SK-N-SH (cell line): ENCODE results near the gene ZNF19. TPM values are rescaled to one million over a fixed set of nuclear protein-coding genes. Genes with fewer than 3 reads are reported as not detected.

Experiments
- CTCF ChIA-PET: fragments of 300-600, 350-600 bp; formaldehyde crosslinking; extraction: SDS; loops from one replicate; lab custom pipeline; 2021; lab: Yijun Ruan, JAX
- POLR2A ChIA-PET: fragments of 350-600 bp; sonication (Branson Sonifier 250); formaldehyde crosslinking; extraction: SDS; loops from one replicate; lab custom pipeline; 2020; ENCODE audit warnings: antibody characterized with exemption, inconsistent platforms; lab: Yijun Ruan, JAX
- DNase-seq: peaks from one replicate; pipeline ENCODE4 v3.0.0; 2012
- H2AFZ ChIP-seq: fragments of 200-600 bp; sonication (generic); 2 replicates; pipeline ENCODE4 v1.8.1; 2016; ENCODE audit warnings: antibody characterized with exemption, mild to moderate bottlenecking, low read depth
- H3F3A ChIP-seq: fragments of 200-600 bp; sonication (generic); replicated peaks from 2 replicates; pipeline ENCODE3; 2016; ENCODE audit warnings: antibody characterized with exemption, mild to moderate bottlenecking; ENCODE audit not compliant: insufficient read depth
- H3K27ac ChIP-seq, 2 experiments: fragments of 200-500 bp in 1 of 2; fragments of 200-600 bp in 1 of 2; sonication (Bioruptor generic) in 1 of 2; sonication (generic), shearing (Covaris generic) in 1 of 2; 2 replicates each; pipeline versions ENCODE4 v1.5.1 to v1.6.1; 2014 to 2016; ENCODE audit warnings: low read depth in 2 of 2, inconsistent platforms in 1 of 2, low read length in 1 of 2, mild to moderate bottlenecking in 1 of 2, mixed read lengths in 1 of 2
- H3K27me3 ChIP-seq: fragments of 200-600 bp; sonication (generic), shearing (Covaris generic); 2 replicates; pipeline ENCODE4 v1.6.1; 2016; ENCODE audit warnings: mixed run types; ENCODE audit not compliant: insufficient read depth
- H3K36me3 ChIP-seq, 2 experiments: fragments of 200-500 bp in 1 of 2; fragments of 200-600 bp in 1 of 2; sonication (Bioruptor generic) in 1 of 2; sonication (generic) in 1 of 2; replicated peaks in 1 of 2; 2 replicates each; pipeline versions ENCODE3 to v1.5.1; 2014 to 2016; ENCODE audit warnings: low read length in 1 of 2, mild to moderate bottlenecking in 1 of 2; ENCODE audit not compliant: insufficient read depth in 2 of 2, control insufficient read depth in 1 of 2
- H3K4me1 ChIP-seq, 2 experiments: fragments of 200-500 bp in 1 of 2; fragments of 200-600 bp in 1 of 2; sonication (Bioruptor generic) in 1 of 2; sonication (generic), shearing (Covaris generic) in 1 of 2; 2 replicates each; pipeline versions ENCODE4 v1.5.1 to v1.6.1; 2014 to 2016; ENCODE audit warnings: low read depth in 1 of 2, low read length in 1 of 2, mixed run types in 1 of 2; ENCODE audit not compliant: insufficient read depth in 2 of 2, control insufficient read depth in 1 of 2
- H3K4me2 ChIP-seq: fragments of 200-600 bp; sonication (generic), shearing (Covaris generic); 2 replicates; pipeline ENCODE4 v1.6.1; 2017; ENCODE audit warnings: mixed run types
- H3K4me3 ChIP-seq, 2 experiments: fragments of 200-500 bp in 1 of 2; fragments of 200-600 bp in 1 of 2; sonication (Bioruptor generic) in 1 of 2; sonication (generic), shearing (Covaris generic) in 1 of 2; 2 replicates each; pipeline versions ENCODE4 v1.5.1 to v1.8.1; 2014 to 2016; ENCODE audit warnings: low read depth in 2 of 2, inconsistent platforms in 1 of 2, low read length in 1 of 2, mild to moderate bottlenecking in 1 of 2, mixed read lengths in 1 of 2, moderate library complexity in 1 of 2
- H3K79me2 ChIP-seq: fragments of 200-600 bp; sonication (generic); 2 replicates; pipeline ENCODE4 v1.8.1; 2017; ENCODE audit warnings: mild to moderate bottlenecking; ENCODE audit not compliant: insufficient read depth
- H3K9ac ChIP-seq: fragments of 200-600 bp; sonication (generic); 2 replicates; pipeline ENCODE4 v1.6.1; 2017; ENCODE audit warnings: mixed run types
- H3K9me2 ChIP-seq: fragments of 200-600 bp; sonication (generic); 2 replicates; pipeline ENCODE4 v1.6.1; 2017; ENCODE audit warnings: mixed run types
- H3K9me3 ChIP-seq: fragments of 200-600 bp; sonication (generic); 2 replicates; pipeline ENCODE4 v1.6.1; 2017; ENCODE audit warnings: mixed run types, mild to moderate bottlenecking, moderate library complexity
- H4K20me1 ChIP-seq: fragments of 200-600 bp; sonication (generic); 2 replicates; pipeline ENCODE4 v1.6.1; 2017; ENCODE audit warnings: mild to moderate bottlenecking, mixed run types; ENCODE audit not compliant: insufficient read depth
- CHD2 ChIP-seq: fragments of 150-350 bp; IDR thresholded peaks from 2 replicates; pipeline ENCODE4 v1.6.1; 2018; ENCODE audit warnings: low read length; ENCODE audit not compliant: partially characterized antibody
- CTCF ChIP-seq: fragments of 200-600 bp; sonication (generic); IDR thresholded peaks from 2 replicates; pipeline ENCODE4 v1.6.1; 2017; ENCODE audit warnings: antibody characterized with exemption, mild to moderate bottlenecking, moderate library complexity
- ELF1 ChIP-seq: IDR thresholded peaks from 2 replicates; pipeline ENCODE4 v1.4.0; 2012
- FOXJ3 ChIP-seq: sonication (generic); formaldehyde crosslinking; IDR thresholded peaks from 2 replicates; pipeline ENCODE4 v1.5.1; 2020; ENCODE audit warnings: mild to moderate bottlenecking, missing genetic modification reagents
- FOXM1 ChIP-seq: IDR thresholded peaks from 2 replicates; pipeline ENCODE4 v1.4.0; 2012; ENCODE audit warnings: low read depth, mild to moderate bottlenecking
- GABPA ChIP-seq: IDR thresholded peaks from 2 replicates; pipeline ENCODE4 v1.4.0; 2012; ENCODE audit warnings: low read depth, mild to moderate bottlenecking
- GATA2 ChIP-seq: sonication (generic); formaldehyde crosslinking; IDR thresholded peaks from 2 replicates; pipeline ENCODE4 v1.5.0; 2020; ENCODE audit warnings: mild to moderate bottlenecking, missing genetic modification reagents
- IRF3 ChIP-seq: fragments of 150-350 bp; IDR thresholded peaks from 2 replicates; pipeline ENCODE4 v1.6.1; 2016; ENCODE audit warnings: mild to moderate bottlenecking, low read depth, low read length
- MAX ChIP-seq: IDR thresholded peaks from 2 replicates; pipeline ENCODE4 v1.4.0; 2012; ENCODE audit warnings: low read depth
- MEF2A ChIP-seq: IDR thresholded peaks from 2 replicates; pipeline ENCODE4 v1.4.0; 2012; ENCODE audit warnings: low read depth, borderline replicate concordance
- NFIC ChIP-seq: IDR thresholded peaks from 2 replicates; pipeline ENCODE4 v1.4.0; 2012; ENCODE audit warnings: borderline replicate concordance
- RAD21 ChIP-seq: IDR thresholded peaks from 2 replicates; pipeline ENCODE4 v1.6.1; 2012; ENCODE audit warnings: mild to moderate bottlenecking, low read length
- RCOR1 ChIP-seq: fragments of 150-350 bp; IDR thresholded peaks from 2 replicates; pipeline ENCODE4 v1.6.1; 2017; ENCODE audit warnings: antibody characterized with exemption, low read length
- RFX5 ChIP-seq: IDR thresholded peaks from 2 replicates; pipeline ENCODE4 v1.6.1; 2012; ENCODE audit warnings: mild to moderate bottlenecking, improper control_type of control experiment, low read length
- RXRA ChIP-seq: IDR thresholded peaks from 2 replicates; pipeline ENCODE4 v1.4.0; 2012; ENCODE audit warnings: low read depth, mild to moderate bottlenecking, borderline replicate concordance
- SIN3A ChIP-seq: IDR thresholded peaks from 2 replicates; pipeline ENCODE4 v1.6.1; 2012; ENCODE audit warnings: low read depth, mild to moderate bottlenecking, low read length, moderate library complexity, borderline replicate concordance
- SMC3 ChIP-seq: IDR thresholded peaks from 2 replicates; pipeline ENCODE4 v1.6.1; 2012; ENCODE audit warnings: low read depth, low read length, improper control_type of control experiment
- TCF12 ChIP-seq: IDR thresholded peaks from 2 replicates; pipeline ENCODE4 v1.4.0; 2012
- ZBTB33 ChIP-seq: IDR thresholded peaks from 2 replicates; pipeline ENCODE4 v1.4.0; 2012; ENCODE audit warnings: low read depth, borderline replicate concordance
- WGBS: methylation state at CpG from one replicate; pipeline ENCODE4 v1.1.6; 2017; ENCODE audit warnings: low lambda C conversion rate; 5-methylcytosine and 5-hydroxymethylcytosine counted together
- polyA plus RNA-seq, 3 experiments: library from polyadenylated mRNA; depleted of rRNA; stranded (reverse); fragments of >200 nt; gene quantifications; 2 replicates each; pipeline ENCODE4 v1.2.3, GENCODE V29; 2012

The ZNF19 gene
- polyA plus RNA-seq, 1 of the 3 experiments (the other 2 are of a cell fraction) = 1.4 TPM

- TF ChIP-seq CHD2 = no peak
- no peak for TF ChIP-seq GABPA
- TF ChIP-seq TCF12 = no peak
- TF ChIP-seq FOXM1 = no peak
- no peak for TF ChIP-seq SIN3A
- TF ChIP-seq ZBTB33 = no peak
- TF ChIP-seq, all 33 proteins: peak for 0
Measured at GRCh38 chr16:71459510-71459909, 29.6 kb downstream of the ZNF19 start (continued).

GRCh38 chr16:71456801-71457200 is 32.3 kb downstream of the ZNF19 start:
- Histone ChIP-seq H3K4me2 (no peak overlapping the region), H3K27me3 (no peaks in the 10 kb centered on the region), H3K9me3 (no peaks in the 10 kb centered on the region), H3K9ac (no peak overlapping the region), H3K9me2 (no peaks in the 10 kb centered on the region), H3K36me3 (peaks cover 39 to 41% of the 10 kb centered on the region in 2 experiments), H4K20me1 (no peaks in the 10 kb centered on the region), H2AFZ (no peak overlapping the region), H3K79me2 (peaks cover 42% of the 10 kb centered on the region), H3K4me1 (peaks cover 3 to 5% of the 10 kb centered on the region in 2 experiments; a peak in 3 of 4 replicates), H3F3A (peaks cover 3% of the 10 kb centered on the region), H3K4me3 (no peak overlapping the region), H3K27ac (no peak overlapping the region)
- TF ChIP-seq FOXM1 = no peak
- no peak for TF ChIP-seq FOXJ3 (CRISPR knock-in tag)
- TF ChIP-seq RAD21 = no peak
- TF ChIP-seq SMC3 = no peak
- TF ChIP-seq TCF12 = no peak
- no peak for TF ChIP-seq RCOR1
- TF ChIP-seq CTCF = no peak
- no peak for TF ChIP-seq MEF2A
- no peak for TF ChIP-seq IRF3
- no peak for TF ChIP-seq MAX
- no peak for TF ChIP-seq ELF1
- TF ChIP-seq RFX5 = no peak
- no peak for TF ChIP-seq GATA2 (CRISPR knock-in tag)
- no peak for TF ChIP-seq RXRA
- no peak for TF ChIP-seq NFIC
- TF ChIP-seq ZBTB33 = no peak
- 91% methylated on average over 4 of the region's 4 CpGs for WGBS
- POLR2A ChIA-PET = no interaction called here
- no peak for DNase-seq
- CTCF ChIA-PET = interaction anchor here (0.7 to 2.2 kb wide), 3 partner anchors 43 to 54 kb away, joined by 3 to 12 read pairs (median 4); no protein-coding TSS in a partner anchor
